LoVo (cell line): Measurements from ENCODE around the gene SH3PXD2A.
A peak's percentile ranks its signal among the peaks of the same experiment; 100 is the strongest.

ENCODE experiments used
- DNase-seq: peaks from one replicate; pipeline ENCODE4 v3.0.0-alpha.2; 2016; ENCODE audit warnings: low spot score

The SH3PXD2A gene

GRCh38 chr10:103580011-103580410, 275.4 kb downstream of the SH3PXD2A start:
- no peak for DNase-seq

GRCh38 chr10:103578782-103579382, 276.5 kb downstream of the SH3PXD2A start:
- no peak for DNase-seq

DNA sequence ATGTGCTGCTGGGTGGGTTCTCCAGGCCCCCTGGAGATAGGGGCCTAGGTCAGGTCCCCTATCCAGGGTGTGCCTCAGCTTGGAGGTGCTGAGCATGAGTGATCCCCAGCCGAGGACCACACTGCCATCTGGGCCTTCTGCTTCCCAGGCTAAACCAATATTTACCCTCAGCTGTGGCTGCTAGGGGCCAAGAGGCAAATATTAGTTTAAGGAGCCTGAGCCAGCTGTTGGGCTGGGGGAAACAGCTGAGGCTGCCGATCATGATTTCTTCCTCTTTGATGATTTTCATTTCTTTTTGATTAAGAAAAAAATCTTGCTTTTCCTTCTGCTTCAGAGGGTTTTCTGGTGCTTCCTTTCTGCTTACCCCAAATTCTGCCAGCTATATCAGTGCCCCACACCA, 278.5 kb downstream of the SH3PXD2A start:
- no peak for DNase-seq

- DNase-seq = no peak
Observed at GRCh38 chr10:103576076-103576471, 279.3 kb downstream of the SH3PXD2A start.

GRCh38 chr10:103575416-103576075, 279.8 kb downstream of the SH3PXD2A start:
- no peak for DNase-seq

DNA sequence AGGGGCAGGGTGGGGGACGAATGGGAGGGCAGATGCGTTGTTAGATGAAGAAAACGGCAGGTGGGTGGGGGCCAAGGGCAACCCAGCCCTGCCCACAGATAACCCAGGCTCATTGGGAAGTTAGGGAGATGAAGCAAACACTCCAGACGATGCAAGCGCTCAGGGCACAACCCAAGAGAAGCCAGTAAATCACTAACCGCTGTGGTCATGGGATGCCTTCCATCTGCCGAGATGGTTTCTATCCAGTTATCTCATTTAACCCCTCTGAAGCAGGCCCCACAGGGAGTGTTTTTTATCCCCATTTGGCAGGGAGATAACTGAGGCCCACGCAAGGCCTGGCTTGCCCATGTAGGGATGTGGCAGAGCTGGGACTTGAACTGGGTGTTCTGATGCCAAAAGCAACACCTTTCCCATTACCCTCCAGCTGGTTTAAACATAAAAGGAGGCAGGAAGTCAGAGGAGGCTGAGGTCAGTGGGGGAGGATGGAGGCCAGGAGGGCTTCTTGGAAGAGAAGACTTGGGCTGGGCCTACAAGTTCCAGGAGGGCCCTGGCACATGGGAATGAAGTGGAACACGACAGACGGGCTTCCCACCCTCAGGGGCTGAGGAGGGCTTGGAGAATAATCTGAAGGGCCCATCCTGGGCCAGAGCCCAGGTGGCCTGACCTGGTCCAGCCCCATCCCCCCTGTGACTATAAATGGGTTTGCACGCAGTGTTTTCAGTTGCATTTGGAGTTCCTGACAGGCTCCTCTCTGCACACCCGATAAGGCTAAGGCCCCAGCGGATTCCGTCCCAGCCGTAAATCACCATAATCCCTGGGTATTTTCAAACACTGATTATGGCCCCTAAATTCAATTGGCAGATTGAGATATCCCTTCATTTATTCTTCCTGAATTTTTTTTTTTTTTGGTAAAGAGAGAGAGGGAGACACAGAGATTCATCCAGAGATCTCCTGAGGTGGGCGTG, 281.0 kb downstream of the SH3PXD2A start:
- no peak for DNase-seq

DNA sequence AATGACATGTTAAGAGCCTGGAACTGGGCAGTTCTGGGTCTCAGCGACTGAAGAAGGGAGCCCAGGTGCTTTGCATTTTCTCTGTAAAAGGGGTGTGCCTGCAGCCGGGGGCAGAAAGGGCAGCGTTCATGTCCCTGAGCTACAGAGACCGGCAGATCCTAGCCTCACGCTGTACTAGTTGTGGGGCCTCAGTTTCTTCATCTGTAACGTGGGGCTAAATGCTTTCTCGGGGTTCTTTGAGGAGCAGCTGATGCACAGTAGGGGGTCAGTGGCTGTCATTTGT, 282.2 kb downstream of the SH3PXD2A start:
- no peak for DNase-seq

GRCh38 chr10:103572347-103573204, 282.8 kb downstream of the SH3PXD2A start:
- DNase-seq = no peak

- DNase-seq = no peak
Observed at GRCh38 chr10:103571656-103571975, 283.8 kb downstream of the SH3PXD2A start.

DNA sequence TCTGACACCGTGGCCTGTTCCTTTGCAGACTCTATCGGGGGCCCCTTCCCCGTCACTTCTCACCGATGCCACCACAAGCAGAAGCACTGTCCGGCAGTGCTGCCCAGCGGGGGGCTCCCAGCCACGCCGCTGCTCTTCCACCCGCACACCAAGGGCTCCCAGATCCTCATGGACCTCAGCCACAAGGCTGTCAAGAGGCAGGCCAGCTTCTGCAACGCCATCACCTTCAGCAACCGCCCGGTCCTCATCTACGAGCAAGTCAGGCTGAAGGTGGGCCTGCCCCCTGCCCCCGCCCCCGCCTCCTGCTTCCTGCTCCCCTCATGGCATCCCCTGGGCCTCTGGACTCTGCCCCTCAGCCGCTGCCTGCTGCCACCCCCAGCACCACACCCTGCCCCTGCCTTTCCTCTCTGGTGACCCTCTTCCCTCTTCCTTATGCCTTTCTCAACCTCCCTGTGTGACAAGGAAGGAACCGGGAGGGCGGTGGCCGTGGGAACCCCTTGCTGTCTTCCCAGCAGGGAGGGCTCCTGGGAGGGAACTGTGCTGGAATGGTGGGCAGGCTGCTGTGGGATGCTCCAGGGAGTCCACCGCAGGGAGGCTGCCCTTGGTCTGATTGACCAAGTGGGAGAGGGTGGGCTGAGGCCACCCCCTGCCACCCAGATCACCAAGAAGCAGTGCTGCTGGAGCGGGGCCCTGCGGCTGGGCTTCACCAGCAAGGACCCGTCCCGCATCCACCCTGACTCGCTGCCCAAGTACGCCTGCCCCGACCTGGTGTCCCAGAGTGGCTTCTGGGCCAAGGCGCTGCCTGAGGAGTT, 284.3 kb downstream of the SH3PXD2A start:
- DNase-seq = no peak

DNA sequence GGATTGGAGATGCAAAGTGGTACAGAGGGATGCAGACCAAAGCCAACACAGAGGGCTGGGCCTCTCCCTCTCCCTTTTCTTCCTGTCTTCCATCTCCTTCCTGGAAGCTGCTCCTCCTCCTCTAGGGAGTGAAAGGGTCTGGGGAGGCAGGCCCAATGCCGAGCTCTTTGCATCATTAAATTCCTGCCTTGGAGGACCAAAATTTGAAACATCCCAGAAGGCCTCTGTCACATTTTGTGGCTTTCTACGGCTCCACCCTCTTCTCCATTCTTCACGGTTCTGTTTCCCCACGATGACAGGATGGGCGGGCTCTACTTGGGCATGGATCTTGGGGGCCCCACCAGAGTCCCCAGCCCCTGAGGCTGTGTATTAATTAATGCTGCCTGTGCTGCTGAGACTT, 285.5 kb downstream of the SH3PXD2A start:
- DNase-seq = no peak

DNA sequence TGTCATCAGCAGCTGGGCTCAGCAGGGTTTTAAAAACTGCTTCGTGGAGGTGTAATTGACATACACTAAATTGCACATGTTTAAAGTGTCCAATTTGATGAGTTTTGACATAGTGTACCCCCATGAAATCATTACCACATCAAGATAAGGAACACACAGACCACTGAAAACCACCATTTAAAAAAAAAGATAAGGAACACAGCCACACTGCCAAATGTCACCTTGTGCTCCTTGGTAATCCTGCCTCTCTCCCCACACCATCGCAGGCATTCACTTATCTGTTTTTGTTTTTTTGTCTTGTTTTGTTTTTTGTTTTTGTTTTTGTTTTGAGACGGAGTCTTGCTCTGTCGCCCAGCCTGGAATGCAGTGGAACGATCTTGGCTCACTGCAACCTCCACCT, 286.9 kb downstream of the SH3PXD2A start:
- no peak for DNase-seq

GRCh38 chr10:103566536-103566935, 288.8 kb downstream of the SH3PXD2A start:
- no peak for DNase-seq

GRCh38 chr10:103564776-103565520, 290.4 kb downstream of the SH3PXD2A start:
- DNase-seq = no peak

GRCh38 chr10:103564116-103564501, 291.3 kb downstream of the SH3PXD2A start:
- DNase-seq = no peak

DNA sequence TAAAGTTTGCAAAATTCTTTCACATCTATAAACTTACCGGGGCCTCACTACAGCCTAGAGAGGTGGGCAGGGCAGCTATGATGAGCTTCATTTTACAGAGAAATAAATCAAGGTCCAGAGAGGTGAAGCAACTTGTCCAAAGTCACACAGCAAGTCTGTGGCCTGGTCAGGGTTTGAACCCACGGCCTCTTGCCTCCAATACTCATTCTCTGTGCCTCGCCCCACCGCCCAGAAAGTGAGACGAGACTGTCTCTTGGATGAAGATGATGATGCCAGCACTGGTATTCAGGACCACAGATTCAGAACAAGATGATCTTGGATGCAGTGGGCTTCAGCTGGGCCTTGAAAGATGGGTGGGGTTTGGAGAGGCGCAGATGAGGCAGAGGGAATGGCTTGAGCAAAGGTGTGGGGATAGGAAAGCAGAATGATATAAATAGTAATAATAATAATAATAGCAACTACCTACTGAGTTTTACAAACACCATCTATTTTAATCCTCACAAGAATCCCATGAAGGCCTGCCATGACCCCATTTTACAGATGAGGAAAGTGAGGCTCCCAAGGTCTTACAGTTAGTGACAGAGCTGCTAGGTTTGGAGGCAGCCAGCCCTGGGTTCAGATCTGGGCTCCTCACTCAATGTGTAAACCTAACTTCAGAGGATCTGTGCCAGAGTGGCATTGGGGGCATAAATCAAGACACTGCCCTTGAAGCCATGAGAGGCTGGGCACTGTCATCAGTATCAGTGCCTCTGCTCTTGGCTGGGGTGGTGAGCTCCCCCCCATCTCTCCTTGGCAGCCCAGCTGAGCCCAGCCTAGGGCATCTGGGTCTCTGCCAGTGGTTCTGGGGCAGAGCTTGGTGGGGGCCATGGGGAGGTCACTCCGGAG, 291.9 kb downstream of the SH3PXD2A start:
- DNase-seq = no peak

DNA sequence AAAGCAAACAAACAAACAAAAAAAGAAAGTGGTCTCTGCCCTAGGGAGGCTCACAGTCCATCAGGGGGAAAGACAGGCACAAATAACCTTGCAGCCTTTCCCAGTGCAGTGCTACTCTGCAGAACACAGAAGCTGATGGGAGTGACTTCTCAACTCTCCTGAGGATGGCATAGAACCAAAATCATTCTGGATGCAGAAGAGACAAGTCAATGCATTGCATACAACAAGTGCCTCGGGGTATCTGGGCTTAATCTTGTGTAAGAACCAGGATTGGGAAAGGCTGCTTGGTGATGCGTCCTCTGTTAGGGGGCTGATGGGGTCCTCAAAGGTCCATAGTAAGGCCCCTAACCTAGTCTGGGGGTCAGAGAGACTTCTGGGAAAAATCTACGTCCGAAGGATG, 293.0 kb downstream of the SH3PXD2A start:
- DNase-seq = no peak

DNA sequence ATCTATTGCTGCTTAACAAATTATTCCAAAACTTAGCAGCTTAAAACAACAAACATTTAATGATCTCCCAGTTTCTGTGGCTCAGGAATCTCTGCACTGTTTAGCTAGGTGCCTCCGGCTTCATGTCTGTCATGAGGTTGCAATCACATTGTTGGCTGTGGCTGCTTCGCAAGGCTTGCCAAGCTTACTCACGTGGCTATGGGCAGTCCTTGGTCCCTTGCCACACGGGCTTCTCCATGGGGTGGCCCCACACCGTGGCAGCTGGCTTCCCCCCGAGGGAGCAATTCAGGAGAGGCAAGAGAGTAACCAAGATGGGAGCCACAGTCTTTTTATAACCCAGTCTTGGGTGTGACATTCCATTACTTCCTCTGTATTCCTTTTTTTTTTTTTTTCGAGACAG, 294.5 kb downstream of the SH3PXD2A start:
- DNase-seq = peak; percentile 19

GRCh38 chr10:103559776-103560175, 295.6 kb downstream of the SH3PXD2A start:
- DNase-seq = no peak

DNA sequence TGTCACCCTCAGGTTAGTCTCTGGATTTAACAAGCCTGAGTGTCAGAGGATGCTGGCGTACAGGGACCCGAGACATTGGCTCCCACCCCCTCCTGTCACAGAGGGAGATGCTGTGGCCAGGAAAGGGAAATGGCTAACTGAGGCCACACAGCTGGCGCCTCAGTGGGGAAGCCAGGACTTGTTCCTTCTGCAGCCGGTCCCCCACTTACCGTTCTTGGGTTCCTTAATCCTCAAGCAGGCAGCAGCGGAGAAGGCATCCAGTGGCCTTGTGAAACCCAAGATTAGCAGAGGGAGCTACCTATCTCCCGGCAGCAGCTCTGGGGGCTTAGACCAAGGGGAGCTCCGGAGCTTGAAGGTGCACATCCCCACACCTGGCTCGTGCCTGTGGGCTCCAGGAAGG, 296.5 kb downstream of the SH3PXD2A start:
- DNase-seq = no peak
